CD4-positive, alpha-beta T cell (primary cell): ENCODE data around the gene DRC7. TPM values are rescaled to one million over a fixed set of nuclear protein-coding genes. Genes with fewer than 3 reads are reported as not detected.

Experiments
- ATAC-seq: fragments of 200-7000 bp; cut with Tn5 transposase; one replicate; pipeline ENCODE4 v1.10.0; 2022; ENCODE audit warnings: mild to moderate bottlenecking; ENCODE audit not compliant: poor library complexity
- CTCF ChIA-PET: fragments of 350-600 bp; sonication (Branson Sonifier 250); formaldehyde crosslinking; loops from one replicate; lab custom pipeline; 2021; ENCODE audit warnings: antibody characterized with exemption, inconsistent platforms; lab: Charles Lee
- POLR2A ChIA-PET: fragments of 350-600 bp; sonication (Branson Sonifier 250); formaldehyde crosslinking; loops from one replicate; lab custom pipeline; 2021; ENCODE audit warnings: antibody characterized with exemption, inconsistent platforms; lab: Charles Lee
- DNase-seq, 14 experiments: peaks; one replicate each; pipeline ENCODE4 v3.0.0-alpha.2; 2013 to 2020; ENCODE audit warnings: mixed read lengths in 2 of 14
- H3K27ac ChIP-seq, 2 donors: one replicate each; pipeline versions ENCODE4 v1.5.1 to v1.7.0; 2013; ENCODE audit warnings: low read length in 2 of 2, low read depth in 1 of 2, mild to moderate bottlenecking in 1 of 2
- H3K27me3 ChIP-seq, 2 experiments: 1 replicate in 1 of 2; 2 replicates in 1 of 2; pipeline versions ENCODE4 v1.6.1 to v1.7.0; 2013; ENCODE audit warnings: low read length in 2 of 2, control low read depth in 1 of 2, mild to moderate bottlenecking in 1 of 2, moderate library complexity in 1 of 2; ENCODE audit not compliant: insufficient read depth in 2 of 2, control insufficient read depth in 1 of 2
- H3K36me3 ChIP-seq: one replicate; pipeline ENCODE4 v1.6.1; 2013; ENCODE audit warnings: low read length, control low read depth; ENCODE audit not compliant: insufficient read depth
- H3K4me1 ChIP-seq: one replicate; pipeline ENCODE4 v1.6.1; 2013; ENCODE audit warnings: low read length, control low read depth; ENCODE audit not compliant: insufficient read depth
- H3K4me3 ChIP-seq: one replicate; pipeline ENCODE4 v1.5.1; 2013; ENCODE audit warnings: mild to moderate bottlenecking, low read length, moderate library complexity
- H3K9me3 ChIP-seq, 2 experiments: 1 replicate in 1 of 2; 2 replicates in 1 of 2; pipeline versions ENCODE4 v1.6.1 to v1.7.0; 2013; ENCODE audit warnings: low read length in 2 of 2, mild to moderate bottlenecking in 2 of 2, control low read depth in 1 of 2, moderate library complexity in 1 of 2; ENCODE audit not compliant: control insufficient read depth in 1 of 2, insufficient read depth in 1 of 2
- H3K27ac Mint-ChIP-seq: one replicate; pipeline ENCODE4 v1.8.0; 2020; ENCODE audit warnings: mixed read lengths
- H3K27me3 Mint-ChIP-seq: one replicate; pipeline ENCODE4 v1.8.0; 2021; ENCODE audit warnings: mixed read lengths
- H3K36me3 Mint-ChIP-seq: one replicate; pipeline ENCODE4 v1.8.0; 2021; ENCODE audit warnings: low read depth, mixed read lengths
- H3K4me1 Mint-ChIP-seq: one replicate; pipeline ENCODE4 v1.8.0; 2021; ENCODE audit warnings: low read depth, mixed read lengths
- H3K4me3 Mint-ChIP-seq: one replicate; pipeline ENCODE4 v1.8.0; 2020; ENCODE audit warnings: mild to moderate bottlenecking, mixed read lengths
- H3K9me3 Mint-ChIP-seq: one replicate; pipeline ENCODE4 v1.8.0; 2020; ENCODE audit warnings: mixed read lengths
- CTCF ChIP-seq: fragments of 200-600 bp; IDR thresholded peaks from one replicate; pipeline ENCODE4 v1.8.0; 2022; ENCODE audit warnings: antibody characterized with exemption, mild to moderate bottlenecking
- intact Hi-C, 2 experiments: fragments of 100-400 bp; cut with DNase I in 1 of 2; cut with micrococcal nuclease in 1 of 2; formaldehyde crosslinking; loops; one replicate each; pipeline versions ENCODE4 v1.15.1 to v1.9.0; 2023 to 2025; cut with DNase I, micrococcal nuclease
- total RNA-seq, 174 experiments: library from RNA in 2 of 174; stranded (reverse) in 2 of 174; gene quantifications; one replicate each; pipeline ENCODE4 v1.2.3 and lab custom pipeline; 2021 to 2026

The DRC7 gene
- total RNA-seq, 2 experiments from 2014 or later: not detected

GRCh38 chr16:57742543-57742942 is 47.9 kb downstream of the DRC7 start:
- Histone ChIP-seq H3K9me3 (no peaks in the 10 kb centered on the region), H3K27me3 (no peaks in the 10 kb centered on the region), H3K4me3 (no peak overlapping the region), H3K27ac (no peak overlapping the region), H3K4me1 (peaks cover 3% of the 10 kb centered on the region), H3K36me3 (peaks cover 21% of the 10 kb centered on the region)
- no peak for TF ChIP-seq CTCF
- Mint-ChIP-seq H3K27ac (no peak overlapping the region), H3K4me3 (no peak overlapping the region), H3K9me3 (no peaks in the 10 kb centered on the region), H3K27me3 (no peaks in the 10 kb centered on the region), H3K36me3 (peaks cover 23% of the 10 kb centered on the region), H3K4me1 (peaks cover 4% of the 10 kb centered on the region)
- DNase-seq (no peak), ATAC-seq (no peak)
- CTCF ChIA-PET: no interaction called here
- intact Hi-C loops: no loop called here
- POLR2A ChIA-PET: no interaction called here

- no peak for TF ChIP-seq CTCF
- intact Hi-C loops: no loop called here
Observed at GRCh38 chr16:57743458-57743857, 48.9 kb downstream of the DRC7 start.

DNA sequence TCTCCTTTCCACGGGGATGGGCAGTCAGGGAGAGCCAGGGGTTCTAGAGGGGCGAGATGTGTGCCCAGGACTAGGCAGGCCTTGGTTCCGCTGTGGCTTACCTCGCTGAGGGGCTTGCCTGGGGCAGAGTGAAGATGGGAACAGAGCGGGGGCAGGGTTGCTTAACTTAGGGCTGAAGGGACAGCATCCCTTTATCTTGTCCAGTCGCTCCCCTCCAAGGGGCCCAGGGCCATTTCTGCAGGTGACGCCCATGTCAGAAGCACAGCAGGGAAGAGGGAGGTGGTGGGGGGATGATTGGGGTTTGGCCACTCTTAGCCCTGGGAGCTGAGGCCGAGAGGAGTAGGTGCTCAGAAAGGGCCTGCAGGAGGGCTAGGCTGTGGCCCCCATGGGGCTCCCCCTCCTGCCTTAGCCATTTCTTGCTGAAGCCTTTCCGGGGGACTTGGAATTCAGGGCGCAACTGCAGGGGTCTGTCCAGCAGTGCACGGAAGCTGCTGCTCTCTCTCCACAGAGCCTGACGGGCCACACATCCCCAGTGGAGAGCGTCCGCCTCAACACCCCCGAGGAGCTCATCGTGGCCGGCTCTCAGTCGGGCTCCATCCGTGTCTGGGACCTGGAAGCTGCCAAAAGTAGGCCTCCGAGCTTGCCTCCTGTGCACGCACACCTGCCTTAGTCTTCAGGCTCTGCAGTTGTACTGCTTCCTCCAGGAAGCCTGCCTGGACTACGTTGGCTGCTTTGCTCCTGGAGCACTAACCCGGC is 49.5 kb downstream of the DRC7 start:
- no peak for DNase-seq
- peaks cover 2% of the 10 kb centered on the region for H3K4me1 ChIP-seq
- ATAC-seq: no peak
- Mint-ChIP-seq H3K27ac (no peak overlapping the region), H3K4me3 (no peak overlapping the region), H3K9me3 (no peaks in the 10 kb centered on the region), H3K36me3 (peaks cover 21% of the 10 kb centered on the region), H3K27me3 (no peaks in the 10 kb centered on the region), H3K4me1 (no peaks in the 10 kb centered on the region)
- H3K27ac ChIP-seq: no peak overlapping the region
- H3K4me3 ChIP-seq: no peak overlapping the region
- CTCF ChIA-PET: no interaction called here
- no peaks in the 10 kb centered on the region for H3K9me3 ChIP-seq
- peaks cover 24% of the 10 kb centered on the region for H3K36me3 ChIP-seq
- POLR2A ChIA-PET: no interaction called here
- no peak for TF ChIP-seq CTCF
- no peaks in the 10 kb centered on the region for H3K27me3 ChIP-seq
- intact Hi-C loops: no loop called here

More at GRCh38 chr16:57743458-57743857, 48.9 kb downstream of the DRC7 start:
- peaks cover 24% of the 10 kb centered on the region for H3K36me3 ChIP-seq
- Mint-ChIP-seq H3K27me3 (no peaks in the 10 kb centered on the region), H3K9me3 (no peaks in the 10 kb centered on the region), H3K36me3 (peaks cover 21% of the 10 kb centered on the region), H3K4me3 (no peak overlapping the region), H3K4me1 (no peaks in the 10 kb centered on the region), H3K27ac (no peak overlapping the region)
- H3K27ac ChIP-seq: no peak overlapping the region
- DNase-seq (no peak), ATAC-seq (no peak)
- H3K4me3 ChIP-seq: no peak overlapping the region
- ChIA-PET CTCF (no interaction called here), POLR2A (no interaction called here)
- peaks cover 3% of the 10 kb centered on the region for H3K4me1 ChIP-seq
- H3K9me3 ChIP-seq: no peaks in the 10 kb centered on the region
- H3K27me3 ChIP-seq: no peaks in the 10 kb centered on the region
